NCI-H128 (cell line): ENCODE results near the gene VWA3A.
"Not testable (repeated sequence)": the region's sequence is repeated elsewhere in the genome, so short reads cannot be mapped to it uniquely, and the experiment has no call there.

Experiments
- DNase-seq: peaks from one replicate; lab custom pipeline; 2025; ENCODE audit not compliant: unreplicated experiment; lab: John Stamatoyannopoulos, UW

Gene VWA3A

GRCh38 chr16:22132801-22133200 lies 40.5 kb downstream of the VWA3A start:
- DNase-seq: no peak

GRCh38 chr16:22138482-22138881 lies 46.1 kb downstream of the VWA3A start:
- no peak for DNase-seq

- DNase-seq: no peak
Measured at GRCh38 chr16:22139008-22139407, 46.7 kb downstream of the VWA3A start.

- no peak for DNase-seq
Measured at GRCh38 chr16:22139732-22140131, 47.4 kb downstream of the VWA3A start.

DNA sequence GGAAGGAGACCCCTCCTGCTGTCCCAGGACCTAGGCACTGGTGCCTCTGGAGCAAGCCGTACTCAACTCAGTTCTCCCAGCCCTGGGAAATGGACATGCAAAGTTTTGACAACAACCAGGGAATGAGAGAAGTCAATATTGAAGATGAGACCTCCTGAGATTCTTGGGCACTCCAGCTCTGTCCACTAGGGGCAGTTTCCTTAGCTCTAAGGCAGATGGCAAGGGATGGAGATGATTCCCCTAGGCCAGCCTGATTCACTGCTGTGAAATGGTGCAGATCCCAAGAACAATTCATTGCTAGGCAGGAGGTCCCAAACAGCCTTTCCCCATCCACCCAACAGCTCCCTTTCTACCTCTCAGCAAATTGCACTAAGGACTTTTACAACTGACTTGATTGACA lies 49.4 kb downstream of the VWA3A start:
- DNase-seq: no peak

- no peak for DNase-seq
Measured at GRCh38 chr16:22144520-22144919, 52.2 kb downstream of the VWA3A start.

GRCh38 chr16:22147853-22148252 lies 55.5 kb downstream of the VWA3A start:
- no peak for DNase-seq

- DNase-seq: no peak
Measured at GRCh38 chr16:22151246-22151998, 59.1 kb downstream of the VWA3A start.

GRCh38 chr16:22152316-22152715 lies 60.0 kb downstream of the VWA3A start:
- DNase-seq: no peak

DNA sequence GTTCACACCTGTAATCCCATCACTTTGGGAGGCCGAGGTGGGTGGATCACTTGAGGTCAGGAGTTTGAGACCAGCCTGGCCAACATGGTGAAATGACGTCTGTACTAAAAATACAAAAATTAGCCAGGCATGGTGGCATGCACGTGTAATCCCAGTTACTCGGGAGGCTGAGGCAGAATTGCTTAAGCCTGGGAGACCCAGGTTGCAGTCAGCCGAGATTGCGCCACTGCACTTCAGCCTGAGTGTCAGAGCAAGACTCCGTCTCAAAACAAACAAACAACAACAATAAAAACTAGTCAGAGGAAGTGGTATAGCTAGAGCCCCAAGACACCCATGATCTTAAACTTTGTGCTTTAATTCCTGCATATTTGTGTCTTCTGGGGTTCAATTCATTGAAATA lies 60.7 kb downstream of the VWA3A start:
- not testable (repeated sequence) for DNase-seq

- DNase-seq: no peak
Measured at GRCh38 chr16:22161401-22161800, 69.1 kb downstream of the VWA3A start.

DNA sequence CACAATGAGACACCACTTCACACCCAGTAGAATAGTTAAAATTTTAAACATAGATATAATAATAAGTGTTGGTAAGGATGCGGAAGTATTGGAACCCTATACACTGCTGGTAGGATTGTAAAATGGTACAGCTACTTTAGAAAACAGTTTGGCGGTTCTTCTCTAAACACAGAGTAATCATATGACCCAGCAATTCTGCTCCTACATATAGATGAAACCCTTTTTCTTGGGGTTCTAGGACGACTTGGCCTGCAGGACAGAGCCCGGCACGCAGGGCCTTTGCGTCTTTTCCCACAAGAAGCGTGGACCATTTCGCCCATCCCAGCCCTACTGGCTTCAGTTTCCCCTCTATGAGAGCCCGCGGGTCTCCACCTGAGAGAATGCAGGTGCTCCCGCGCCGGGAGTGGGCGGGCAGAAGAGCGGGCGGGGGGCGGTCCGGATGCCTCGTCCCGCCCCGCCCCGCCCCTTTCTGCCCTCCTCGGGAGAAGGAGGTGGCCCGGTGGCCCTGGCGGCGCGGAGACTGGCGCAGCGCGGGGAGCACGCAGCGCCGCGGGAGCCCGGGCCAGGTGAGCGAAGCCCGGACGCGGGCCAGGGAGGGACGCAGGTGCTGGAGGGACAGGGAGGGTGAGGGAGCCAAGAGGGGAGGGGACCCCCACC lies 69.8 kb downstream of the VWA3A start, which contains the start of gene SDR42E2:
TSS of gene SDR42E2 (plus strand) at position 508 of the 657 bp plus-strand sequence. CDS start 3,077 bp downstream, outside the sequence.
- no peak for DNase-seq

- DNase-seq: no peak
Measured at GRCh38 chr16:22162656-22163009, 70.3 kb downstream of the VWA3A start.

GRCh38 chr16:22163806-22164205 lies 71.5 kb downstream of the VWA3A start:
- no peak for DNase-seq

GRCh38 chr16:22164482-22164881 lies 72.1 kb downstream of the VWA3A start:
- no peak for DNase-seq

DNA sequence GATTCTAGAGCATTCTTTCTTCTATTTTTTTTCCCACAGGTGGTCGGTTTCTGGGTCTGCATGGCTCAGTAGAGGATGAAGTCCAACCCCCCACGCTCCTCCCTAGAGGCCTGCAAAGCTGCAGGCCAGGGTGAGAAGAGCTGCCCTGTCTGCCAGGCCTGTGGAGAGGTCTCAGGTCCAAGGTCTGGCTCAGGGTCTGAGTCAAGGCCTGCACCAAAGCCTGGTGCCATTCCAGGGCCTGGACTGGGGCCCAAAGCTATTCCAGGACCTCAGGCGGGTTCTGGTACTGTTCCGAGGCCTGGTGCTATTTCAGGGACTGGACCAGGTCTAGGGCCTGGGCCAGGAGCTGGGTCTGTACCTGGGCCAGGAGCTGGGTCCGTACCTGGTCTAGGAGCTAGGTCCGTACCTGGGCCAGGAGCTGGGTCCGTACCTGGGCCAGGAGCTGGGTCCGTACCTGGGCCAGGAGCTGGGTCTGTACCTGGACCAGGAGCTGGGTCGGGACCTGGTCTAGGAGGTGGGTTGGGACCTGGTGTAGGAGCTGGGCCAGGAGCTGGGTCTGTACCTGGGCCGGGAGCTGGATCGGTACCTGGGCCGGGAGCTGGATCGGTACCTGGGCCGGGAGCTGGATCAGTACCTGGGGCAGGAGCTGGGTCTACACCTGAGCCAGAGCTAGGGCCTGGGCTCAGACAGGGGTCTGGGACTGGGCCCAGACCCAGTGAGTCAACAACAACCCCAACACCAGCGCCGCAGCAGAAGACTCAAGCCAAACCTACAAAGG lies 73.4 kb downstream of the VWA3A start:
- DNase-seq: no peak

DNA sequence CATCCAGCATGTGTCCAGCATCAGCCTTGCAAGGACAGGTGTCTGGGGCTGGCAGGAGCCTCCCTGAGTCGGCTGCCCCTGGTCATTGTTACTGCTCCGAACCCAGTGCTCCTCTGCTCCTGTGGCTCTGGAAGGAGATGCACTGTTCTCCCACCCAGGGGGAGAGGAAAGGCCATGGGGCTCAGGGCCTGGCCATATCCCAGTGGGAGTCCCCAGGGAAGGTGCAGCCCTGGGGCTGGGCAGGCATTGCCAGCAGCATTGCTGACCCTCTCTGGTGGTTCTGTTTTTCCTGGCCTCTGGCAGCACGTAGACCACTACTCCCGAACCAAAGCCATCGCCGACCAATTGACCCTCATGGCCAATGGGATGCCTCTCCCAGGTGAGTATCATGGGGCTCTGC lies 79.6 kb downstream of the VWA3A start:
- no peak for DNase-seq

GRCh38 chr16:22172642-22173041 lies 80.3 kb downstream of the VWA3A start:
- DNase-seq: not testable (repeated sequence)

DNA sequence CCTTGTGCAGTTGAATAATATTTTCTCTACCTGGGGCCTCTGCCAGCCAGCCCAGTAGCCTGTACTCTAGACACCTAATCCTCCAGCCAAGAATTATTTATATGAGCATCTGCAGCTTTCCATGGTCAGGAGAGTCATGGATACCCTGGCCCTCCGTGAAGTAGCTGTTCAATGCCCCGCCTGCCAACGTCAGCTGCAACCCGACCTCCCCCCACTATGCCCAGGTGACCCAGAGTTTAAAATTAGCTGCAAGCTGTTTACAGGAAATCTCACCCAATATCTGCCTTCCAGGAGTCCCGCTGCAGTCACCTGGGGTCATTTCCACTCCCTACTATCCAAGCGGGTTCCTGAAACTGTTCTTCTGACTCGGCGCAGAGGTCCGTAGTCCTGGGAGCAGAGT lies 82.3 kb downstream of the VWA3A start:
- no peak for DNase-seq

DNA sequence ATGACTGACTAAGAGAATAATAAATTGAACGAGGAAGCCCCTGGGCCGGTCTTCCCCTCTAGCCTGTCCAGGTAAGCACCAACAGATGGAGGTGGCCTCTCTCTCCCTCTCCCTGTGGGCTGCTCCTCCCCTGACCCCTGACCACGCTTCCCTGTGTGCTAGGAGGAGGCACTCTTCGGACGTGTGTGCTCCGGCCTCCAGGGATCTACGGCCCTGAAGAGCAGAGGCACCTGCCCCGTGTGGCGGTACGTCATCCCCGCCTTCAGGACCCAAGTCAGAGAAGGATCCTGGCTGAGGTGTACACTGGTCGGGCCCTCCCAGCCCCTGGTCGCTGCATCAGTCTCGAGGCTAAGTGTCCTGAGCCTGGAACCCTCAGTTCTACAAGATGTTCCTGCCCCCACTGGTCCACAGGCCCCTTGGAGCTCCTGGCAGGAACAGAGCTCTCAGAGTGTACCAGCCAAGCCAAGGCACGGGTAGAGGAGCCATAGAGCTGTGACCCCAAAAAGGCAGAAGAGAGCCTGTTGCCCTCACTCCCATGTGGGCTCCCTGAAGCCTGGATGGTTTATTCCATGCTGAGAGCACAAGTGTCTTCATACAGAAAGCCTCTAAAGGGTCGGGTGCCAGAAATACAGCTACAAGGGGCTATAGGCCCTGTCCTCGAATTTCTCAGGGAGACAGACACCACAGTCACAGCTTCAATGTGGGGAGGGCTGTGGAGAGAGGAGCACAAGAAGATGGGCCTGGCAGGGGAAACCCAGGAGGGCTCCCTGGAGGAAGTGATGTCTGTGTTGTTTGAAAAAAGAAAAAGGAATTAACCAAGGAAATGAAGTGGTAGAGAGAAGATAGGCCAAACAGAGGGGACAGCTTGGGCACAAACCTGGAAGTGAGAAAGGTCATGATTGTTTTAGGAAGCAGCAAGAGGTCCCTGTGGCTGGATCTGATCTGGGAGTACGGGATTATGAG lies 85.9 kb downstream of the VWA3A start:
- no peak for DNase-seq

- no peak for DNase-seq
Measured at GRCh38 chr16:22181426-22181825, 89.1 kb downstream of the VWA3A start.
